GM12878 (cell line): Measurements from ENCODE around the gene CDK2. TPM values are rescaled to one million over a fixed set of nuclear protein-coding genes. Genes with fewer than 3 reads are reported as not detected.

ENCODE experiments used
- CREB1 ChIP-seq: IDR thresholded peaks from 2 replicates; pipeline ENCODE4 v1.6.1; 2012; ENCODE audit warnings: low read depth, mild to moderate bottlenecking, inconsistent platforms
- CREM ChIP-seq: IDR thresholded peaks from 2 replicates; pipeline ENCODE4 v1.6.1; 2014; ENCODE audit warnings: antibody characterized with exemption, low read depth
- MLLT1 ChIP-seq: fragments of 450-650 bp; IDR thresholded peaks from 2 replicates; pipeline ENCODE4 v1.6.1; 2016; ENCODE audit warnings: mild to moderate bottlenecking
- NFYB ChIP-seq: IDR thresholded peaks from 2 replicates; pipeline ENCODE4 v1.6.1; 2011; ENCODE audit warnings: low read depth, mild to moderate bottlenecking, low read length, improper control_type of control experiment, moderate library complexity; ENCODE audit not compliant: insufficient read depth
- PAX5 ChIP-seq: IDR thresholded peaks from 2 replicates; pipeline ENCODE4 v1.6.1; 2011; ENCODE audit warnings: low read depth, low read length, borderline replicate concordance
- RFX5 ChIP-seq: IDR thresholded peaks from 2 replicates; pipeline ENCODE4 v1.6.1; 2011; ENCODE audit warnings: low read depth, low read length, improper control_type of control experiment
- polyA plus RNA-seq, 11 experiments: library from polyadenylated mRNA; depleted of rRNA in 4 of 11; unstranded in 6 of 11; stranded (reverse) in 5 of 11; fragments of >200 nt; fragmentation: Nextera tagmentation in 4 of 11; fragmentation: Illumina TruSeq in 1 of 11; extraction: Ambion mirVana in 4 of 11; extraction: Trizol in 1 of 11; gene quantifications; 1 replicate in 1 of 11; 2 replicates in 10 of 11; pipeline versions ENCODE4 v1.2.1 to v1.2.3, GENCODE V29; 2011 to 2016; ENCODE audit warnings: inconsistent platforms in 2 of 11, missing spikeins in 2 of 11, low read depth in 1 of 11
- total RNA-seq, 4 experiments: library from RNA; depleted of rRNA in 3 of 4; stranded (reverse); fragments of >200 nt in 3 of 4; fragmentation: Illumina TruSeq in 1 of 4; extraction: Trizol in 1 of 4; gene quantifications; 2 replicates each; pipeline versions ENCODE4 v1.2.1 to v1.2.3, GENCODE V29; 2013 to 2021
- TF ChIP-seq, protein P1 (sequence below): fragments of 450-650 bp; IDR thresholded peaks from 2 replicates; pipeline ENCODE4 v1.6.1; 2018; ENCODE audit warnings: mild to moderate bottlenecking, low read depth, moderate library complexity; ENCODE audit not compliant: partially characterized antibody
- TF ChIP-seq, protein P2 (sequence below): fragments of 450-650 bp; IDR thresholded peaks from 2 replicates; pipeline ENCODE4 v1.6.1; 2017; ENCODE audit warnings: borderline replicate concordance

The CDK2 gene
- total and polyA plus RNA-seq, 10 of the 15 experiments (the other 5 are each of a cell fraction or from before 2014, with no cell fraction given): 13.1 to 138 (median 82.2) TPM

DNA sequence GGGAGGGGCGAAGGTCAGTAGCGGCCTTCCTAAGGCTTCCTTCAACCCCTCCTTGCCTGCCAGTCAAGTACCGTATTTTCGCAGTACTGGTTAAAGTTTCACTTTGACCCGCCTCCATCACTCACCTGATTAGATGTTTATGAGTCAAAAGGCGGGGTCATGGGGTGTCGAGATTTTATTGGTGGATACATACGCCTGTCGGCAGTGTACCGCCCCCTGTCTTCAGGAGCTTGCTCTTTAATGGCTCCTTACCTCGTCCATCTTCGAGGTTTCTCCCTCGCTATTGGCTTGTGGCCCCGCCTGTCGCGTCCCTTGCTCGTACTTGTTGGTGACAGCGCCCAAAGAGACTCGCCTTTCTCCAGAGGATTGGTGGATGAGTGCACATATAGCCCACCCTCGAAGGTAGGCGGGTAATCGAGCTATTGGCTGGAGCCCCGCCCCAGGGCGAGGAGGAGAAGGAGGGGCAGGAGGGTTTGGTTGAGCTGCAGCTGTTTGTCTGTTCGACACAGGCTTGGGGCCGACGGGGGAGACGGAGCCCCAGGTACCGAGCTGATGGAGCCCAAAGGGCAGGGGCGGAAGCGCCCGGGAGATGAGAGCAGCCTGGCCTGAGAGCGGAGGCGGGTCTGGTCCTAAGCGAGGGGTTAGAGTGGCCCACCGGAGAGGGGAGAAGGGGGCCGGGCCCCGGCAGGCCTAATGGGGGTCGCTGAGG, 7.1 kb downstream of the CDK2 start, which contains the start of gene RAB5B (continued):
- TF ChIP-seq MLLT1 (no peak; the same call in 1 of the 2 replicates), RFX5 (peak; percentile 65), CREB1 (peak; percentile 97), NFYB (peak; percentile 94), PAX5 (no peak), CREM (peak; percentile 96)
- TF ChIP-seq, protein P1, sequence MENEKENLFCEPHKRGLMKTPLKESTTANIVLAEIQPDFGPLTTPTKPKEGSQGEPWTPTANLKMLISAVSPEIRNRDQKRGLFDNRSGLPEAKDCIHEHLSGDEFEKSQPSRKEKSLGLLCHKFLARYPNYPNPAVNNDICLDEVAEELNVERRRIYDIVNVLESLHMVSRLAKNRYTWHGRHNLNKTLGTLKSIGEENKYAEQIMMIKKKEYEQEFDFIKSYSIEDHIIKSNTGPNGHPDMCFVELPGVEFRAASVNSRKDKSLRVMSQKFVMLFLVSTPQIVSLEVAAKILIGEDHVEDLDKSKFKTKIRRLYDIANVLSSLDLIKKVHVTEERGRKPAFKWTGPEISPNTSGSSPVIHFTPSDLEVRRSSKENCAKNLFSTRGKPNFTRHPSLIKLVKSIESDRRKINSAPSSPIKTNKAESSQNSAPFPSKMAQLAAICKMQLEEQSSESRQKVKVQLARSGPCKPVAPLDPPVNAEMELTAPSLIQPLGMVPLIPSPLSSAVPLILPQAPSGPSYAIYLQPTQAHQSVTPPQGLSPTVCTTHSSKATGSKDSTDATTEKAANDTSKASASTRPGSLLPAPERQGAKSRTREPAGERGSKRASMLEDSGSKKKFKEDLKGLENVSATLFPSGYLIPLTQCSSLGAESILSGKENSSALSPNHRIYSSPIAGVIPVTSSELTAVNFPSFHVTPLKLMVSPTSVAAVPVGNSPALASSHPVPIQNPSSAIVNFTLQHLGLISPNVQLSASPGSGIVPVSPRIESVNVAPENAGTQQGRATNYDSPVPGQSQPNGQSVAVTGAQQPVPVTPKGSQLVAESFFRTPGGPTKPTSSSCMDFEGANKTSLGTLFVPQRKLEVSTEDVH: peak; percentile 48
- TF ChIP-seq, protein P2, sequence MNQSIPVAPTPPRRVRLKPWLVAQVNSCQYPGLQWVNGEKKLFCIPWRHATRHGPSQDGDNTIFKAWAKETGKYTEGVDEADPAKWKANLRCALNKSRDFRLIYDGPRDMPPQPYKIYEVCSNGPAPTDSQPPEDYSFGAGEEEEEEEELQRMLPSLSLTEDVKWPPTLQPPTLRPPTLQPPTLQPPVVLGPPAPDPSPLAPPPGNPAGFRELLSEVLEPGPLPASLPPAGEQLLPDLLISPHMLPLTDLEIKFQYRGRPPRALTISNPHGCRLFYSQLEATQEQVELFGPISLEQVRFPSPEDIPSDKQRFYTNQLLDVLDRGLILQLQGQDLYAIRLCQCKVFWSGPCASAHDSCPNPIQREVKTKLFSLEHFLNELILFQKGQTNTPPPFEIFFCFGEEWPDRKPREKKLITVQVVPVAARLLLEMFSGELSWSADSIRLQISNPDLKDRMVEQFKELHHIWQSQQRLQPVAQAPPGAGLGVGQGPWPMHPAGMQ: no peak
